IPS-15b (cell line): ENCODE results near the gene RSF1.

ENCODE experiments used
- H3K27me3 ChIP-seq: one replicate; pipeline ENCODE4 v1.6.1; 2013; ENCODE audit warnings: low read length; ENCODE audit not compliant: control insufficient read depth, insufficient read depth
- H3K36me3 ChIP-seq: one replicate; pipeline ENCODE4 v1.6.1; 2013; ENCODE audit warnings: low read length; ENCODE audit not compliant: control insufficient read depth, insufficient read depth
- H3K4me1 ChIP-seq: one replicate; pipeline ENCODE4 v1.6.1; 2013; ENCODE audit warnings: mild to moderate bottlenecking, low read length; ENCODE audit not compliant: control insufficient read depth, insufficient read depth
- H3K4me3 ChIP-seq: one replicate; pipeline ENCODE4 v1.5.1; 2013; ENCODE audit warnings: low read depth, low read length
- H3K9ac ChIP-seq: one replicate; pipeline ENCODE4 v1.6.1; 2013; ENCODE audit warnings: low read depth, mild to moderate bottlenecking, low read length
- H3K9me3 ChIP-seq: one replicate; pipeline ENCODE4 v1.6.1; 2013; ENCODE audit warnings: mild to moderate bottlenecking, low read length; ENCODE audit not compliant: control insufficient read depth, insufficient read depth

RSF1 gene

GRCh38 chr11:77668760-77669159 is 151.8 kb downstream of the RSF1 start:
- H3K4me1 ChIP-seq, result no peaks in the 10 kb centered on the region
- no peak overlapping the region for H3K4me3 ChIP-seq
- H3K9ac ChIP-seq, result no peak overlapping the region
- H3K9me3 ChIP-seq, result no peaks in the 10 kb centered on the region
- peaks cover 39% of the 10 kb centered on the region for H3K36me3 ChIP-seq
- H3K27me3 ChIP-seq, result no peaks in the 10 kb centered on the region

GRCh38 chr11:77665240-77665965 is 155.1 kb downstream of the RSF1 start:
- Histone ChIP-seq H3K9ac (no peak overlapping the region), H3K36me3 (peaks cover 17% of the 10 kb centered on the region), H3K4me1 (no peaks in the 10 kb centered on the region), H3K27me3 (no peaks in the 10 kb centered on the region), H3K4me3 (no peak overlapping the region), H3K9me3 (no peaks in the 10 kb centered on the region)

GRCh38 chr11:77661670-77662069 is 158.9 kb downstream of the RSF1 start:
- no peak overlapping the region for H3K9ac ChIP-seq
- H3K9me3 ChIP-seq, result no peaks in the 10 kb centered on the region
- no peak overlapping the region for H3K4me3 ChIP-seq
- no peaks in the 10 kb centered on the region for H3K4me1 ChIP-seq
- H3K36me3 ChIP-seq, result peaks cover 1% of the 10 kb centered on the region
- H3K27me3 ChIP-seq, result no peaks in the 10 kb centered on the region

- Histone ChIP-seq H3K36me3 (no peaks in the 10 kb centered on the region), H3K9ac (no peak overlapping the region), H3K27me3 (no peaks in the 10 kb centered on the region), H3K9me3 (no peaks in the 10 kb centered on the region), H3K4me3 (no peak overlapping the region), H3K4me1 (peaks cover 2% of the 10 kb centered on the region)
Measured at GRCh38 chr11:77660947-77661346, 159.6 kb downstream of the RSF1 start.

- Histone ChIP-seq H3K4me3 (no peak overlapping the region), H3K9ac (no peak overlapping the region), H3K4me1 (peaks cover 2% of the 10 kb centered on the region)
Measured at GRCh38 chr11:77658213-77659013, 162.1 kb downstream of the RSF1 start.

GRCh38 chr11:77656362-77656761 is 164.2 kb downstream of the RSF1 start:
- Histone ChIP-seq H3K36me3 (no peaks in the 10 kb centered on the region), H3K9ac (no peak overlapping the region), H3K27me3 (no peaks in the 10 kb centered on the region), H3K9me3 (no peaks in the 10 kb centered on the region), H3K4me1 (peaks cover 2% of the 10 kb centered on the region), H3K4me3 (no peak overlapping the region)

More at GRCh38 chr11:77658213-77659013, 162.1 kb downstream of the RSF1 start:
- Histone ChIP-seq H3K36me3 (no peaks in the 10 kb centered on the region), H3K27me3 (no peaks in the 10 kb centered on the region), H3K9me3 (no peaks in the 10 kb centered on the region)

- H3K9ac ChIP-seq, result no peak overlapping the region
- no peaks in the 10 kb centered on the region for H3K9me3 ChIP-seq
- no peak overlapping the region for H3K4me3 ChIP-seq
- H3K4me1 ChIP-seq, result peaks cover 2% of the 10 kb centered on the region
- H3K36me3 ChIP-seq, result no peaks in the 10 kb centered on the region
- H3K27me3 ChIP-seq, result no peaks in the 10 kb centered on the region
Measured at GRCh38 chr11:77654770-77655434, 165.6 kb downstream of the RSF1 start.

- Histone ChIP-seq H3K9me3 (no peaks in the 10 kb centered on the region), H3K36me3 (no peaks in the 10 kb centered on the region), H3K4me3 (no peak overlapping the region), H3K9ac (no peak overlapping the region), H3K4me1 (no peaks in the 10 kb centered on the region), H3K27me3 (no peaks in the 10 kb centered on the region)
Measured at GRCh38 chr11:77650123-77650522, 170.4 kb downstream of the RSF1 start.

GRCh38 chr11:77647654-77648305 is 172.7 kb downstream of the RSF1 start:
- Histone ChIP-seq H3K4me3 (no peak overlapping the region), H3K9me3 (no peaks in the 10 kb centered on the region), H3K4me1 (no peaks in the 10 kb centered on the region), H3K9ac (no peak overlapping the region), H3K27me3 (no peaks in the 10 kb centered on the region), H3K36me3 (no peaks in the 10 kb centered on the region)

GRCh38 chr11:77644887-77645286 is 175.6 kb downstream of the RSF1 start:
- H3K36me3 ChIP-seq, result no peaks in the 10 kb centered on the region
- no peak overlapping the region for H3K9ac ChIP-seq
- H3K27me3 ChIP-seq, result no peaks in the 10 kb centered on the region

GRCh38 chr11:77642228-77642627 is 178.3 kb downstream of the RSF1 start:
- Histone ChIP-seq H3K36me3 (peaks cover 2% of the 10 kb centered on the region), H3K9ac (no peak overlapping the region), H3K4me1 (no peaks in the 10 kb centered on the region), H3K4me3 (no peak overlapping the region), H3K27me3 (no peaks in the 10 kb centered on the region), H3K9me3 (no peaks in the 10 kb centered on the region)

More at GRCh38 chr11:77644887-77645286, 175.6 kb downstream of the RSF1 start:
- Histone ChIP-seq H3K4me1 (no peaks in the 10 kb centered on the region), H3K4me3 (no peak overlapping the region), H3K9me3 (no peaks in the 10 kb centered on the region)
